GM12874 (cell line): ENCODE results near the gene NOC2L.

Experiments
- TF ChIP-seq, protein P1 (sequence below): IDR thresholded peaks from 2 replicates; pipeline ENCODE4 v1.5.1; 2011; ENCODE audit warnings: low read depth, mild to moderate bottlenecking, control low read depth, low read length, moderate library complexity; ENCODE audit not compliant: insufficient read depth

The NOC2L gene

DNA sequence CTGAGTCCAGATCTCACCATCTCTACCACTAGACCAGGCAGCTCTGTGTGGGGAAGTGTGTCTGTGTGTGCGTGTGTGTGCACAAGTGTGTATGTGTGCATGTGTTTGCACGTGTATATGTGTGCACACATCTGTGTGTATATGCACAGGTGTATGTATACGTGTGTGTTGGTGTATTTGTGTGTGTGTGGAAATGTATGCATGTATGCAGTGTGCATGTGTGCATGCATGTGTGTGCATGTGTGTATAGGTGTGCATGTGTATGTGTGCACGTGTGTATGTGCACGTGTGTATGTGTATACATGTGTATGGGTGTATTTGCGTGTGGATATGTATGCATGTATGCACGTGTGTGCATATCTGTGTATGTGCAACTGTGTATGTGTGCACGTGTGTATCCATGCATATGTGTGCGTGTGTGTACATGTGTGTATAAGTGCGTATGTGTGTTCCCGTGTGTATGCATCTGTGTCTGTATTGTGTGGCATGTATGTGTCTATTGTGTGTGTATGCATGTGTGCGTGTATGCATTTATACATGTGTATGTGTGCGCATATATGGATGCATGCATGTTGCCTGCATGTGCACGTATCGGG lies 10.3 kb upstream of the NOC2L start:
- TF ChIP-seq, protein P1, sequence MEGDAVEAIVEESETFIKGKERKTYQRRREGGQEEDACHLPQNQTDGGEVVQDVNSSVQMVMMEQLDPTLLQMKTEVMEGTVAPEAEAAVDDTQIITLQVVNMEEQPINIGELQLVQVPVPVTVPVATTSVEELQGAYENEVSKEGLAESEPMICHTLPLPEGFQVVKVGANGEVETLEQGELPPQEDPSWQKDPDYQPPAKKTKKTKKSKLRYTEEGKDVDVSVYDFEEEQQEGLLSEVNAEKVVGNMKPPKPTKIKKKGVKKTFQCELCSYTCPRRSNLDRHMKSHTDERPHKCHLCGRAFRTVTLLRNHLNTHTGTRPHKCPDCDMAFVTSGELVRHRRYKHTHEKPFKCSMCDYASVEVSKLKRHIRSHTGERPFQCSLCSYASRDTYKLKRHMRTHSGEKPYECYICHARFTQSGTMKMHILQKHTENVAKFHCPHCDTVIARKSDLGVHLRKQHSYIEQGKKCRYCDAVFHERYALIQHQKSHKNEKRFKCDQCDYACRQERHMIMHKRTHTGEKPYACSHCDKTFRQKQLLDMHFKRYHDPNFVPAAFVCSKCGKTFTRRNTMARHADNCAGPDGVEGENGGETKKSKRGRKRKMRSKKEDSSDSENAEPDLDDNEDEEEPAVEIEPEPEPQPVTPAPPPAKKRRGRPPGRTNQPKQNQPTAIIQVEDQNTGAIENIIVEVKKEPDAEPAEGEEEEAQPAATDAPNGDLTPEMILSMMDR = no peak

DNA sequence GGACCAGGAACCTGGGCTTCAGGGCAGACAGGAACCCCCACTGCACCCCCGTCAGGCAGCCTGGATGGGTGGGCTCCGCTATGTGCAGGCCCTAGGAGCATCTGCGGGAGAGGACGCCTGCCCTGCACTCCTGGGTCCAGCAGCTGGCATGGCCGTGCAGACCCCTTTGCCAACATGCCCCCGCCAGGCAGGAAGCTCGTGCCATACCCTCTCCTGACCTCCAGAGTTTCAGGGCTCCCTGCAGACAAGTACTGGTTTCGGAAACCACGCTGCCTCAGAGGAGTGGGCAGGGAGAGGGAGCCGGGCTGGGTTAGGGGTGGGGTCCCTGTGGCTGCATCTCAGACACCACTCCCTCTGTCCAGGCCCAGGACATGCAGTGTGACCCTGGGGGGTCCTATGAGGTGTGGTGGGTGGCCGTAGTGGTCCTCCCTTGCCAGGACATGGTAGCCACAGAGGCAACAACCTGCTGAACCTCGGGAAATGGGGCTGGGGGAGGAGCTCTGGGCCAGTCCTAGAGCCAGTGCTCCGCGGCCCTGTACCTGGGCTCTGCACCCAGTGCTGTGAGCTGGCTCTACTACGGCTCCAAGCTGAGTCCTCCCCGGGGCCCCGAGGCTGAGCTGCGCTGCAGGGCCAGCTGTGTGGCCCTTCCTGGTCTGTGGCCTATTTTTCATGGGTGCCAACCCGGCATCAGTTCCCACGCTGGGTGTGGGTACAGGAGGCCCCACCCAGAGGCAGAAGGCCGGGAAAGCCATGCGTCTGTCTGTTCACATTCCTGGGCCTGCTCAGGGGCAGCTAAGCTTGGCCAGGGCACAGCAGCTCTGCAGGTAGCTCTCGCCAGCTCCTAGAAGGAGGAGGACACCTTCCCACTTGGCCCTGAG lies 8.6 kb upstream of the NOC2L start:
- TF ChIP-seq, protein P1 = no peak

DNA sequence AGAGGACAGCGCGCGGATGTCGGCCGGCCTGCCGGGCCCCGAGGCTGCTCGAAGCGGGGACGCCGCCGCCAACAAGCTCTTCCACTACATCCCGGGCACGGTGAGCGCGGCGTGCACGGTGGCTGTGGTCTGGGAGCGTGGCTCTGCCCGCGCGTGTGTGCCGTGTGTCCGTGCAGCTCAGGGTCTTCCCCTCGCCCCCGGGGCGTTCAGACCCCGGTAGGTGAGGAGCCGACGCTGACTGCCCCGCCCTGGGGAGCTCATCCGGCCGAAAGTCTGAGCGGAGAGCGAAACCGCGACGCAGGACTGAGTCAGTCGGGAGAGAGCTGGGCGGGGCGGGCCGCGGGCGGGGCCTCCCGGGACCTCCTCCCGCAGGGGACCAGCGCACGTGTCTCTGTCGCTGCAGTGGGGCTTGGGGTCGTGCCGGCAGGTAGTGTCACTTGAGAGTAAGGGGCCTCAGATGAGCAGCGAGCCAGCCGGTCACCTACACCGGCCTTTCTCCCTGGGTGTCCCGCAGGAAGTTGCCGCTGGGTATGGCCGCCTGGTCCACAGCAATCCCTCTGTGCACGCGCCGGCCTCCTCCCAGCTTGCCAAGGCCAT lies 7.7 kb upstream of the NOC2L start:
- TF ChIP-seq, protein P1 = no peak

DNA sequence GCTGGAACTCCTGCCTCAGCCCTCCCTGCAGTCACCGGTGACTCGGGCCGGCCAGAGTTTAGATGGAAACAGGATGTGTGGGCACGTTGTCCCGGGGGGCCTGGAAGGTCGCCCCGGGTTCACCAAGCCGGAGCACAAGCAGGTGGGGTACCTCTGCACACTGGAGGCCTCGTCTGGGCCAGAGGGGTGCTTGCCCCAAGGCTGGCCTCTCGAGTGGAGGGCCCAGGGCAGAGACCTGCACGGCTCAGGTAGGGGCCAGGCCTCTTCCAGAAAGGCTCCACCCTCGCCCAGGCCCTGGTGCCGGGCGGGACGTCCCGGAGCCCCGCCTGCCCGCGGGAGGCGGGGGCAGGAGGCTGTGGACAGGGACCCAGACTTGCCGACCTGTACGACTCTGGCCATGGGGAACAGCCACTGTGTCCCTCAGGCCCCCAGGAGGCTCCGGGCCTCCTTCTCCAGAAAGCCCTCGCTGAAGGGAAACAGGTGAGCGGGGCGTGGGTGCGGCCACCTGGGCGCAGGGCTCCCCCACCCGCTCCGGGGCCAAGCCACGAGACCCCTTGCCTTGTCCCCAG lies 7.2 kb upstream of the NOC2L start, which contains the start of gene PLEKHN1:
PLEKHN1 (plus strand) TSS at position 348 of the 569 bp plus-strand sequence; CDS start at position 398, 50 bp downstream.
- TF ChIP-seq, protein P1 = no peak

DNA sequence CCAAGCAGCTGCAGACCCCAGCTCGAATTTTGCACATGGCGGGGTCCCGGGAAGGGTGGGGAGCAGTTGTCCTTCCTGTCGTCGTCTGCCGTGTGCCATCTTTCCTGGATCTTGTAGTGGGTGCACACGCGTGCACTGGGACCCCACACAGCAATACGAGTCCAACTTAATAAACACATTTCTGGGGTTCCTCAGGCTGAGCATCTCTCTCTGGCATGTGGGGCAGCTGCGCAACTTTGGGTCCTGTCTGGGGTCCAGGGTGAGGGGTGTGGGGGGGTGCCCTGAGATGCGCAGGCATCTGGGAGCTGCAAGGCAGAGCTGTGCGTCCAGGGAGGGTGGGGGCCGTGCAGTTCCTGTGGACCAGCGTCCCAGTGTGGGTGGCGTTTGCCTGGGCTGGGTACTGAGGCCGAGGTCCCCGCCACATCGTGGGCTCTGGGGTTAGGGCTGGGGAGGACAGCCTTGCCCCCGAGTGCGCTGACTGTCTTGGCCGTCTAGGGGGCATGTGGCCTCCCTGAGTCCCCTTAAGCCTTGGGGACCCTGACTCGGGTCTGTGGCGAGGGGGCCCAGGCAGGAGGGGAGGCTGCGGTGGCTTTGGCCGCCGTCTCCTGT lies 6.6 kb upstream of the NOC2L start:
- TF ChIP-seq, protein P1 = no peak

DNA sequence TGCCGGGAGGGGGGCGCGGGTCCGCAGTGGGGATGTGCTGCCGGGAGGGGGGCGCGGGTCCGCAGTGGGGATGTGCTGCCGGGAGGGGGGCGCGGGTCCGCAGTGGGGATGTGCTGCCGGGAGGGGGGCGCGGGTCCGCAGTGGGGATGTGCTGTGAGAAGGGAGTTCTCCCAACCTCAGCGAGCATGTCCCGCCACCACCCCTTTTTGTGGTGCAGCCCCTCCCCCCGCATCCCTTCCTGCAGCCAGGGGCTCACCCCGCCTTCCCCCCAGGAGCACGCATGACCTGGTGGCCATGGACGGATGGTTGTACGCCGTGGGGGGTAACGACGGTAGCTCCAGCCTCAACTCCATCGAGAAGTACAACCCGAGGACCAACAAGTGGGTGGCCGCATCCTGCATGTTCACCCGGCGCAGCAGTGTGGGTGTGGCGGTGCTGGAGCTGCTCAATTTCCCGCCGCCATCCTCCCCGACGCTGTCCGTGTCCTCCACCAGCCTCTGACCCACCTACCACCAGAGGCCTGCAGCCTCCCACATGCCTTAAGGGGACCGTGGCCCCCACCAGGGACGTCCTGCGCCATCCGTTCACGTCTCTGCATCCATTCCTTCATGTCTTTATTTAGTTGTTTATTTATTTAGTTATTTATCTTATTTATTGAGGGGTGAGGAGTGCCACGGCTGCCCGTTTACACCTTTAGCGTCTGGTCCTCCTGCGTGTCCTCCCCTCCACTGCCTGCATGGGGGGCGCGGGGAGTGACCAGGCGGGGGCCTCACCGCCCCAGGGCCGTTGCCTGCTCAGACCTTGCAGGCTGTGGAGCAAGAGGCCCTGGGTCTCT lies 5.9 kb upstream of the NOC2L start:
- TF ChIP-seq, protein P1 = no peak
